HG02943 (cell line): ENCODE data around the gene TRPM5.

ENCODE experiments used
- ATAC-seq: cut with Tn5 transposase; IDR thresholded peaks from one replicate; pipeline ENCODE4 v1.9.1; 2021; ENCODE audit warnings: mild to moderate bottlenecking, low read depth, moderate library complexity; ENCODE audit not compliant: unreplicated experiment

The TRPM5 gene

DNA sequence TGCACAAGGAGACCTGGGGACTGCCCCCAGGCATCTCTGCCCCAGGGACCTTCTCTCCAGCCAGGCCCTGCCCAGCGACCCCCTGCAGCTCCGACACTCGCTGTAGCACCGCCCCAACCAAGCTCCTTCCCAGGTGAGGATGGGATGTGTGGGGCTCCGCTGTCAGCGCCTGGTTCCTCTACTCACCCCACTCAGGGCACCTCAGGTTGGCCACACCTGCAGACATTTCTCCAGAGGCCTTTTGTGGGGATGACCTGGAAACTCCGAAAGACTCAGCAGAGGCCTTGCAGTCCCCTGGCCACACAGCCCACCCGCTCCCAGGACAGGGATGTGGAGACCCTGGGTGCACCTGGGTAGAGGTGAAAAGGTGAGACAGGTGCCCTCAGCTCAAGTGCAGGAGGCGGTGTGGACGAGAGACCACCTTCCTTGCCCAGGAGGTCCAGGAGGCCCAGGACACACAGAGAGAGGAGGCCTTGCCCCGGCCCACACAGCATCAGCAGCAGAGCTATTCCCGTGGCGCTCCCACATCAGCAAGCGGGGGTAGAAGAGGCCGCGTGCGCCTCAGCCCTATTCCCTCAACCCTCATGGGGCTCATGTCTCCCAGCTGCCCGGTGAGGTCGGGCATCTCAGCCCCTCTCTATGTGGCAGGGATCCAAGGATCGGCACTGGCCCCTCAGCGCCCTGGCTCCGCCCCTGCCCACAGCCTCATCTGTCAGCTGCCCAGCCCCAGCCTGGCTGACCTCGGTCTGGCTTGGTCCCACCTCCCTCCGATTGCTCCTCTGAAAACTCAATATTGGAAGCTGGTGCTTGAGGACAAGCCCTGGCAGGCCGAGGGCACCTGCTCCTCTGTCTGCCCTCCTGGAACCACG is 20.9 kb downstream of the TRPM5 start:
- no peak for ATAC-seq

DNA sequence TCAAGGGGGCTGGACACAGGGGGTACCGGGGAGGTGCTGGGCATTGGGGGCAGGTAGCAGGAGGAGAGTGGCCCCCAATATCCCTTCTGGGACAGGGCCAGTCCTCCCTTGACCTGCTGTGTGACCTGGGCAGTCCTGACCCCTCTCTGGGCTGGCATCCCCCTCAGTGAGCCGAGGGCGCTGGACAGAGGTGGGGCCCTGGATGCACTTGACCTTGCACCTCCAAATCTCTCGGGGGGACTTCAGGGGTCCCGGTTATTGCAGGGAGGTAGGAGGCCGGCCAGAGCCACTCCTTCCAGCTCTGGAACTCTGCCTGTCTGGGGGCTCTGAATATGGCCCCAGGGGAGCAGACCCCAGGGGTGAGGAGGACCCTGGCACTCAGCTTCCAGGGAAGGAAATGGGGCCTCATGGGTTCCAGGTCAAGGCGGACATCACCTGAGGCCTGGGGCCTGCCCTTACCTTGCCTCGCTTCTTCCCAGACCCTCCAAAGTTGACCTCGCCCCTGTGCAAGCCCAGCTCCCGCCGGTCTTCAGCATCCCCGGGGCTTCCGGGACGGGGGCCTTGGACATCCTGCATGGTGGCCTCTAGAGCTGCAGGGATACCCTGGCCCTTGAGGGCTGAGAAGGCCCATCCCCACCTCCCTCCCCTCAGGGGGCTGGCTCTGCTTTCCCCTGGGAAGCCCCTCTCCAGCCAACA is 21.7 kb downstream of the TRPM5 start:
- no peak for ATAC-seq

DNA sequence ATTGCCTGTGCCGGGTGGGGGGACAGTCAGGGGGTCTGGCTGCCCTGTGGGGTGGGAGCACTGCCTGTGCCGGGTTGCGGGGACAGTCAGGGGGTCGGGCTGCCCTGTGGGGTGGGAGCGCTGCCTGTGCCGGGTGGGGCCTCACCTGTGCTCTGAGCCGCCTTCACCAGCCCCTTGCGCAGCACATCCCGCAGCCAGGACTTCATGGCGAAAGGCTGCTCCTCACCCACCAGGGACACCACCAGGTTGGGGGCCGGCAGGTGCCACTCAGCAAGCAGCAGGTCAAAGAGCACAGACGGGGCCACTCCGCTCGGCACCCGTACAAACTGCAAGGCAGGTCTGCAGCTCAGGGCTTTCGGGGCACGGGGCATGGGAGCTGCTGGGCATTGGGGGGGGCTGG is 22.3 kb downstream of the TRPM5 start:
- ATAC-seq, result no peak

DNA sequence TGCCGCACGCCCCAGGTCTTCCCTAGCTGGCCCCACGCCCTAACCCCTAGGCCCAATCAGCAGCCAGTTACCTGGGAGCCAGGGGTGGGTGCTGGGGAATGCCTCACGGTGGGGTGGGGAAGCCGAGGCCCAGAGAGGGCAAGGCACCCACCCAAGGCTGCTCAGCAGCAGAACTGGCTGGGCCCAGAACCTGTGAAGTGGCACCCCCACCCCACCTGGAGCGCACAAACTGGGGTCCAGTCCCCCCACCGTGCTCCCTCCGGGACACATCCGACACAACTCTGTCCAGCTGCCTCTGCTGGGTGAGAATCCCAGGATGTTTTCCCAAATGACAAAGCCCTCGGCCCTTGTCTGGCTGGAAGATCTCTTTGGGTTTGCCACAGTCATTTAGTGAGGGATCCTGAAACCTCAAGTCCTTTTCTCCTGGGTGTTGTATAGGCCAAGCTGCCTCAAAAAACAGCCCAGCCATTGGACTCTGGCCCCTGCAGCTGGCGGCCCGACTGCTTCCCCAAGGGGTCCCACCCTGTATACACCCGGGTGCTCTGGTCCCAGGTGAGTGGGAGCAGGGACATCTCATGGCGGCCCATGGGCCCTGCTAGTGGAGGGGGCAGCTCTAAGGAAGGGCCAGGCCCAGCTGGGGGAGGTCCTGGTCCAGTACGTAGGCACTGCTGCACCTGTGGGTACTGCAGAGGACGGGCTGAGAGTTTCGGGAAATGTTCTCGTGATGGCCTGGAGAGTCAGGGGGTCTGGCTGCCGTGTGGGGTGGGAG is 22.9 kb downstream of the TRPM5 start:
- ATAC-seq, result no peak

DNA sequence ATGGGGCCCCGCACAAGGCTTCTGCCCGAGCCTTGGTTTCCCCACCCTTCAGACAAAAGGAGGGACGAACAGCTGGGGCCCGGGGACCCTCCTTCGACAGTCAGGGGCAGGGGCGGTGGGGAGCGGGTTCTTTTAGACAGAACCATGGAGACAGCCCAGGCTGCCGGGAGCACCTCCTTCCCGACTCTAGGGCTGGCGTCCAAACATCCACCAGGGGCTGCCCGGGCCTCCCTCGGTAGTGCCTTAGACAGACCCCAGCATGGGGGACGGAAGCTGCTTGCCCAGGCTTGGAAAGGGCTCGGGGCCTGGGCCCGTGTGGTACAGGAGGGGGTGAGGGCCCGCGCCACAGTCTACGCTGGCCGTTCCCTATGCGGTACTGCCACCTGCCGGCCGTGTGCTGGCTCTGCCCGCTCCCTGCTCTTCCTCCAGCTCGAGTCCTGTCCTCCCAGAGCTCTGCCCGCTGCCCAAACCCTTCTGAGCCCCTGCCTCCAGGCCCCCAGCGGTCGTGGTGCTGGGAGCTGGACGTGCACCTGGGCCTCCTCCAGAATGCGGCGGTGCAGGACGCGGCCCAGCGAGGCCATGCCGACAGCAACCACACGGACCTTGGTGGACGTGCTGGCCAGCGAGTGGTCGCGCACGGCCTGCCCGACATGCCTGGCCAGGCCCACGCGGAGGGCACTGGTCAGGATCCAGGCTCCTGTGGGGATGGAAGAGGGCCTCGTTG is 23.6 kb downstream of the TRPM5 start:
- ATAC-seq, result no peak

DNA sequence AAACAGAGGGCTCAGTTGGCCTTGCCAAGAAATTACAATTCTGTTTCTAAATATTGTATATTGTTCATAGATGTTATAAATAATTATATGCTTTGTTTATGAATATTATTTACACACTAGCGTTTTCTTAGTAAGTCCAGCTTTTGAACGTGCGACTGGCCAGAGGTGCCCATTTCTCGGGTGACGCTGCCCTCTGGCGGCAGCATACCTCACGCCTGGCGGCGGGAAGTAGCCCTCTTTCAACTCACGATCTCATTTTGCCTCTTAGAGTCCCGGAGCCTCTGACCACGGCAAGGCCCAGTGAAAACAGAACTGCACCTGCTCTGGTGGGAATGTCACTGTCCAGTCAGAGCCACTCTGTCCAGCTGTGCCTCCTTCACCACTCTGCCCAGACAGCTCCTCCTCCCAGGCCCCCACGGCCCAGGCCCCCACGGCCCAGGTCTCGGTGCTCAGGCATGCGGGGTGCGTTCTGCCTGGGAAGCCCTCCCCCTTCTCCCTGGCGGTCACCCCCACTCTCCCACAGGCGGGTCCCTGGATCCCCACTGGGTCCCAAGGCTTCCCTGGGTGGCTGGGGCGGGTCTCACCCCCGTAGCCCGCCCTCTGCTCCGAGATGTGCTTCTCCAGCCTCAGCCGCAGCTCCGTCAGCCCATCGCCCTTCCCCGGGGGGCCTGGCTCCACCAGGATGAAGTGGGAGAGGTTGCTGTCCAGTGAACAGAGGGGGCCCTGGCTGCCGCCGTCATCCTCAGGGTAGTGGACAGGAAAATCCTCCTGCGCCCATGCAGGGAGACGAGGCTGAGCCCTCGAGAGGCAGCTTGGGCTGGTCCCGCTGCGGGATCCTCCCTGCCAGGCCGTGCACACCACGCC is 24.4 kb downstream of the TRPM5 start:
- ATAC-seq, result no peak

DNA sequence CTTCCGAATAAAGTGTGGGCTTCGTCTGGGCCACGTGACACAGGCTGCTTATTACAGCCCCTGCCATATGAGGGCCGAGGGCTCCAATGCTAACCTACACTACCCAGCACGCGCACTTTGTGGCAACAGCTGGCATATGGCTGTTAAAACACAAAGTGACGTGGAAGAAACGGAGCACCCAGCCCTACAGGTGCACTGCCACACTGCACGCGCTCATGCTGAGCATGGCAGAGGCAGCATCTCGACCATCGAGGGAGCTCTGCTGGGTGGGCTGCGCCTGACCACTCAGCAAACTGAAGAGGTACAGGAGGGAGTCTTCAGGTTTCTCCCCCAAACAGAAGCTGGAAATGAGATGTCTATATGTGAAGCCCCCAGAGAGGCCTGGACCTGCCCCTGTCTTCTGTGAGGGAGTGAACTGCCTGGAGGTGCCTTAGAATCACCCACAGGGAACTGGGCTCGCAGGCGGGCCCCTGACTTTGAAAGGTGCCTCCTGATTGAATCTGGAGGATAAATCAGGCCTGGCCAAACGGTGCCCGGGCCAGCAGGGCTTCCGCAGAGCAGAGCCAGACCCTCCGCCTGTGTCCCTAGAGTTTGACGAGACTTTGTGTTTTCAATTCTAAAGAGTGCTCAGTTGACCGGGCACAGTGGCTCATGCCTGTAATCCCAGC is 25.5 kb downstream of the TRPM5 start:
- ATAC-seq, result no peak

DNA sequence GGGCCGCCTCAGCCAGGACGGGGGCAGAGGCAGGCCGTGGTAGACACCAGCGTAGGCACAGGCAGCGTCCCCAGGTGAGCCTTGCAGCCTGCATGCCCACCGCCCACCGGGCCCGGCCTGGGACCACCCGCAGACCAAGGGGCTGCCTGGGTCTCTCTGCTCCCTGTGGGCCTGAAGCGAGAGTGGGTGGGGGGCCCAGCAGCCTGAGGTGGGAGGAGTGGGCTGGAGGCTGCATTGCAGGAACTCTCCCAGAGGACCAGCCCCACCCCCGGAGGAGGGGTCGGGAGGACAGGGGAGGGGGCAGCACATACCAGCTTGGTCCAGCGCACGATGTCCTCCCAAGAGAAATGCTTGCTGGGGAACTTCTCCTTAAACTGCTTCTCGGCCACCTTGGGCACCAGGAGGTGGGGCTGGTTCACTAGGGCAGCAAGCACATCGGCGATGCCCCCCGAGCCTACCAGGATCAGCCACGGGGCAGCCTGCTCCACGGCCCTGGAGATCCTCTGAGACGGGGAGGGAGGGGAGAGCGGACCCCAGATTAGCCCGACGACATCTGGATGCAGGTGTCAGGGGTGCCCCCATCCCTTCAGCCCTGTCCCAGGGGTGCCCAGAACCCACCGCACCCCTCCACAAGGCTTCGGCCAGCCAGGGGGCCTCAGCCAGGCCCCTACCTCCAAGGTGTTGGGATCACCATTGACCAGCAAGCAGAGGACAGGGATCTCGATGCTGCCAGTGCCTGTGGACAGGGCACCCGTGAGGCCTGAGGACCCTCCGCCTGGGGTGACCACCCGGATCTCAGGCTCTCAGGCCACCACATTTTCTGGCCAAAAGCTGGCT is 26.2 kb downstream of the TRPM5 start:
- ATAC-seq, result no peak

DNA sequence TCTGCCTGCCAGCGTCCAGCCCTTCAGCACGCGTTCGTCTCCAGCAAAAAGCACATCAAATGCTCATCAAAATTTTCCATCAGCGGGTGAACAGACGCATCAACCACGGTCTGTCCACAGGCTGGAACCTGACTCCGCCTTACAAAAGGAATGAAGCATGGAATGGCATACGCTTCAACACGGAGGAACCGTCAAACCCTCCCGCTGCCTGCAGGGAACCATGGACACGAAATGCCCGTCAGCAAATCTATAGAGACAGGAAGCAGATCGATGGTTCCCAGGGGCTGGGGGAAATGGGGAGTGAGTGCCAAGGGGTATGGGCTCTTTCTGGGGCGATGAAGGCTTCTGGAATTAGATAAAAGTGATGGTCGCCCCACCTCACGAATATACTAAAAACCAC is 27.5 kb downstream of the TRPM5 start:
- ATAC-seq, result no peak

DNA sequence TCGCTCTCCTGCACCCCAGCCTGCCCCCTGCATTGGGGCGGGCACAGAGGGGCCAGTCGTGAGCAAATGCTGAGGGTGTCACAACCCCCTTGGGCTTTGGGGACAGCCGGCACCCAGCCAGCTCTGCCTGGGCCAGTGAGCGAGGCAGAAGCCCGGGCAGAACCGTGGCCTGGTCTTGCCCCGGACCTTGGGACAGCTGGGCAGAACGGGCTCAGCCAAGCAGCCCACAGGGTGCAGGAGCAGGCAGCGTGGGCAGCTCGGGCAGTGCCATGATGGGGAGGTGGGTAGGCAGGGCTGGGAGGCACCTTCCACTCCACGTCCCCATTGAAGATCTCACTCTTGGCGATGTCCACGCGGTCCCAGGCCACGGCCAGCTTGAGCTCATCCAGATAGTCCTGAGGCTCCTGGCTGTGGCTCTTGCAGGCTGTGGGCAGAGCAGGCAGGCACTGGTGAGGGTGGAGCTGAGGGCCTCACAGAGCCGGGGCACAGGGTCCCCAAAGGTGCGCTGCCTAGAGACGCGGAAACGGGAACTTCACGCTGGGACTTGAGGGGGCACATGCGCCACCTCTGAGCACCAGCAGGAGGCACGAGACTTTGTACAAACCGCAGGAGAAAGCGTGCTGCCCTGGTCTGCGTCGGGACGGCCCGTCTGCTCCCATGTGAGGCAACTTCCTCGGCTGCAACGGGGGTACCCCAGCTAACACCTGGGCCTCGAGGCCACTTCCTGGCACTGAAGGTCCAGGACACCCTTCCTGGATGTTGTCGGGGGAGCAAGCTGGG is 28.5 kb downstream of the TRPM5 start:
- no peak for ATAC-seq

DNA sequence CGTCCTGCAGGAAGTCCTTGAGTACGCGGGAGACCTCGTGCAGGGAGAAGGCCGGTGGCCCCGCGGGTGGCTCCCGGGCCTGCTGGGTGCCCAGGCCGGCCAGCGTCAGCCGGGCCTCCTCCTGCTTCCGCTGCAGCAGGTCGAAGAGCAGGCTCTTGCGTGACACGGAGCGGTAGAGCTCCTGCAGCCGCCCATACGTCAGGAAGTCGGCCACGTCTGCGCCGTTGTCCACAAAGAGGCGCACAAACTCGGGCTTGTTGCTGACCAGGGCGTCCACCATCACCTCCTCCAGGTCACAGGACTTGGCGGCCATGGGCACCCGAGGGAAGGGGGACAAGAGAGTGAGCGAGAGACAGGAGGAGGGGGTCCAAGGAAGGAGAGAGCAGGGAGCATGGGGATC is 29.1 kb downstream of the TRPM5 start:
- no peak for ATAC-seq

DNA sequence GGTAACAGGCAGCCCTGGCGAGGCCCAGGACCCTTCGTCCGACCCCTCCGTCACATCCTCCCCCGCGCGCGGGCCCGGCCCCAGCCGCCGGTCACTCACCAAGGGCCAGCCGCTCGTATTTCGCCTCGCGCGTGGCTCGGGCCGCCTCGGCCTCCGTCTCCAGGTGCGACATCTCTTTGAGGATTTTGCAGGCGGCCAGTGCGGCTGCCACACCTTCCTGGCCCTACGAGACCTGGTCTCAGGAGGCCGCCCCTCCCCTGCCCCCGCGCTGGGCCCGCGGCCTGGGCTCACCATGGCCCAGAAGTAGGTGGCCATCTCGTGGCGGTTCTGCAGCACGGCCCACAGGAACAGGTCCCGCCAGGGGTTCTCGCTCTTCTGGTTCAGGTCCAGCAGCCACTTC is 29.7 kb downstream of the TRPM5 start:
- no peak for ATAC-seq

DNA sequence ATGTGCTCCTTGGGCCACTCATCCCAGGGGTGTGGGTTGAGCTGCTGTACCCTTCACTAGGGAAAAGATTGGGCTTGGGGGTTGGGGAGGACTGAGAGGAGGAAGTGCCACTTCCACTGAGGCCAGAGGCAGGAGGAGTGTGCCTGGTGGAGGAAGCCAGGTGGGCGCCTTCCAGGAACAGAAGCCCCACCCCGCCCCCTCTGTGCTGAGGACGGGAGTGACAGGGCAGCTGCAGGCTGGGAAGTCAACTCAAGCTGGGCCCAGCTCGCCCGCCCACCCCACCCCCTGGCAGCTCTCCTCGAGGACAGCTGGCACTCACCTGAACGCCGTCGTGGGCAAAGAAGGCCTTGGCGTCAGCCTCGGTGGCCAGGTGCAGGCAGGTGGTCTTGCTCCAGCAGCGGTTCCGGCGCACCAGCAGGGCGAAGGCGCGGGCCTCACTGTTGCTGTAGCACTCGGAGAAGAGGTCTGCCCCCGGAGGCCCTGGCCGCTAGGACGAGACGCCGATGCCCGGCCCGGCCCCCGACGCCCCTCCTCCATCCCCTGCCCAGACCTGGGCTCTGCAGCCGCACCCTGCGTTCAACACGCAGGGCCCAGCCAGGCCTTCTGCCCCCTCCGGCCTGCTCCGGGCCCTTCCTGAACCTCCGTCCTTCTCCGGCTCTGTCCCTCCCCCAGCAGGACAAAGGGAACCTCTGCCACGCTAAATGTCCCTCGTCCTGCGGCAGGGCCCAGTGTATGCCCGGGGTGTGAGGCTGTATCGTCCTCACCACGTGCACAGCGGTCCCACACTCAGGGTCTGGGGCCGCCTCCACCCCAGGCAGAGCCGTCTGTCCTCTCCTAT is 30.4 kb downstream of the TRPM5 start:
- no peak for ATAC-seq

DNA sequence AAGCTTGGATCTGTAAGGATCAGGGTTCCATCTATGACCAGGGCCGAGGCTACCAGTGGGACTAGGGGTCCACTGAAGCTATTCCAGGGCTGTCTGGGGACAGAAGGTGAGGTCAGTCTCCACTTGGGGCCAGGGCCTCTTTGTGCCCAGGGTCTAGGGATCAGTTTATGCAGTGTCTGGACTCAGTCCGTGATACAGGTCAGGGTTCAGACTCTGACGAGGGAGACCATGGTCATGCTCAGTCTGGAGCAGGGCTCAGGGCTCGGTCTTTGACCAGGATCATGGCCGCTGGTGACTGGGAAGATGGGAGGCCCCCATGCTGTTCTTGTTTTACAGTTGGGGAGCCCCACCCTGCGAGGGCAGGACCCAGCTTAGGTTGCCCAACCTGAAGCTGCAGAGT is 32.0 kb downstream of the TRPM5 start:
- no peak for ATAC-seq

DNA sequence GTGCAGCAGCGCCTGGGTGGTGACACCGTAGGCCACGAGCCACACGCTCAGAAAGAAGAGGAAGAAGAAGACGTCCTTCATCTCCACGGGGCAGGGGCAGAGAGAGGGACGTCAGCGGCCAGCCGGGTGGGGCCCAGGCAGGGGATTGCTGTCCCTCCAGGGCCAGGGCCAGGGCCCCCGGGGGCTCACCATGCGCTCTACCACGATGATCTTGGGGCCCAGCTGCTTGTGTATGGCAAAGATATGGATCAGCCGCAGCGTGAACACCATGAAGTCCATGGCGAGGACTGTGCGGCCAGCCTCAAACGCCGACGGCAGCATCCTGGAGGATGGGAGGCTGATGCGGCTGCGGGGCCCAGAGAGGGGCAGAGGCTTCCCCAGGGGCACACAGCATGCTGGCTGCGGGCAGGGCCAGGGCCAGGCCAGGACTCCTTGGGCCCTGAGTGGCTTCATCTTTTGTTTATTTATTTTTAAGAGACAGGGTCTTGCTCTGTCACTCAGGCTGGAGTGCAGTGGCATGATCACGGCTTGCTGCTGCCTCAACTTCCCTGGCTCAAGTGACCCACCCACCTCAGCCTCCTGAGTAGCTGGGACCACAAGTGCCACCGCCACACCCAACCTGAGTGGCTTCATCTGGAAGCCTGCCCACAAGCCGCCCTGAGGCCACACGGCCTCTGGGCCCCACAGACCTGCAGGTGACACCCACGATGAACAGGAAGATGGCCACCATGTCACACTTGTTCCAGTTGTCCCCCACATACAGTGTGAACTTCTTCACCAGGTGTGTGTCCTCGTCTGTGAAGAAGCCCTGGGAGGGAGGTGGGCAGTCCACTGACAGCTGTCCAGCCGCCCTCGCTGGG is 32.6 kb downstream of the TRPM5 start:
- ATAC-seq, result no peak

DNA sequence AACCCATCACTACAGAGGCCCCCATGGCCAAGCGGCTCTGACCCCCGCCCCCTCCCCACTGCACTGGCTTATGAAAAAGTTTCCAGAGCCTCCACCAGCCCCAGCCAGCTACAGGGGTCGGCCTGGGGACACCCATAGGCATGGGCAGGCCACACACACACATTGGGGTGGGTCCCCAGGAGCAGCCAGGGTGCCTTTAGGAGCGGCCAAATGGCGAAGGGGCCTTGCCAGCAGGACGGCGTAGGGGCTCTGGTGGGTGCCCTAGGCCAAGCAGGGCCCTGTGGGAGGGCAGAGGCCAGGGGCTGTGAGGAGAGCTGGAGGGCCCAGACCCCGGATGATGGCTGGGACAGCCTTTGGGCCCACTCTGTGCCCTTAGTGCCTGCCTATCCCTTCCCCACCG is 33.7 kb downstream of the TRPM5 start:
- ATAC-seq, result no peak
